ENCODE results near the gene SNX14. TPM values are rescaled to one million over a fixed set of nuclear protein-coding genes. Genes with fewer than 3 reads are reported as not detected.
A peak's percentile ranks its signal among the peaks of the same experiment; 100 is the strongest.

SNX14 gene
- total and polyA plus RNA-seq, 10 donors: 63.8 to 170 (median 88.9) TPM

- Histone ChIP-seq H3K9me3 (no peaks in the 10 kb centered on the region), H3K36me3 (peaks cover 0 to 5% (median 0%) of the 10 kb centered on the region in 6 donors), H3K27me3 (replicated peaks in 1 of 7) (no peaks in the 10 kb centered on the region), H3K27ac (peak overlapping the region in 4 of 8 donors; percentile 32 to 53 (median 40)), H3K4me1 (peaks cover 20 to 71% (median 55%) of the 10 kb centered on the region in 6 donors), H3K4me3 (no peak overlapping the region)
- TF ChIP-seq CTCF (IDR thresholded peaks at IDR 0.05 in 8 of 11, conservative IDR thresholded peaks at IDR 0.05 in 3 of 11): no peak
- peak in 1 of 3 donors; percentile 63 for TF ChIP-seq POLR2AphosphoS5 (IDR thresholded peaks at IDR 0.05)
- WGBS, 5 donors: 16 to 36% (median 27%) methylated on average over 4 of the region's 4 CpGs
- no peak for DNase-seq
- intact Hi-C loops (cut with DNase I; ENCODE audit: low total_unique reads): no loop called here
Measured at GRCh38 chr6:85464260-85464644, 129.4 kb downstream of the SNX14 start.

- intact Hi-C loops (cut with DNase I; ENCODE audit: low total_unique reads): no loop called here
- Histone ChIP-seq H3K4me1 (peaks cover 20 to 77% (median 59%) of the 10 kb centered on the region in 6 donors), H3K4me3 (no peak overlapping the region), H3K27me3 (replicated peaks in 1 of 7) (no peaks in the 10 kb centered on the region), H3K27ac (peak overlapping the region in 2 of 8 donors; percentile 32 to 53), H3K36me3 (peaks cover 0 to 5% (median 0%) of the 10 kb centered on the region in 6 donors), H3K9me3 (no peaks in the 10 kb centered on the region)
- TF ChIP-seq POLR2A (IDR thresholded peaks at IDR 0.05) (no peak), CTCF (IDR thresholded peaks at IDR 0.05 in 8 of 11, conservative IDR thresholded peaks at IDR 0.05 in 3 of 11) (no peak), POLR2AphosphoS5 (IDR thresholded peaks at IDR 0.05) (no peak)
- WGBS, 5 donors: 73 to 85% (median 77%) methylated on average over 4 of the region's 4 CpGs
- no peak for DNase-seq
Measured at GRCh38 chr6:85463621-85464259, 129.9 kb downstream of the SNX14 start.

- intact Hi-C loops (cut with DNase I; ENCODE audit: low total_unique reads): no loop called here
- WGBS, 5 donors: 57 to 93% (median 89%) methylated on average over 2 of the region's 2 CpGs
- Histone ChIP-seq H3K4me1 (peaks cover 25 to 87% (median 68%) of the 10 kb centered on the region in 6 donors), H3K9me3 (no peaks in the 10 kb centered on the region), H3K27me3 (replicated peaks in 1 of 7) (no peaks in the 10 kb centered on the region), H3K27ac (peak overlapping the region in 3 of 8 donors; percentile 81 to 85 (median 82)), H3K36me3 (peaks cover 0 to 5% (median 0%) of the 10 kb centered on the region in 6 donors), H3K4me3 (no peak overlapping the region)
- DNase-seq: no peak
- no peak for TF ChIP-seq POLR2AphosphoS5 (IDR thresholded peaks at IDR 0.05)
- no peak for TF ChIP-seq POLR2A (IDR thresholded peaks at IDR 0.05)
- no peak for TF ChIP-seq CTCF (IDR thresholded peaks at IDR 0.05 in 8 of 11, conservative IDR thresholded peaks at IDR 0.05 in 3 of 11)
Measured at GRCh38 chr6:85462673-85463072, 131.0 kb downstream of the SNX14 start.

GRCh38 chr6:85461798-85462170 is 131.9 kb downstream of the SNX14 start:
- Histone ChIP-seq H3K27me3 (replicated peaks in 1 of 7) (no peaks in the 10 kb centered on the region), H3K4me1 (peaks cover 25 to 96% (median 68%) of the 10 kb centered on the region in 6 donors), H3K9me3 (no peaks in the 10 kb centered on the region), H3K4me3 (no peak overlapping the region), H3K36me3 (no peaks in the 10 kb centered on the region), H3K27ac (peak overlapping the region; percentile 55 to 85 (median 78))
- no peak for TF ChIP-seq POLR2AphosphoS5 (IDR thresholded peaks at IDR 0.05)
- no peak for TF ChIP-seq CTCF (IDR thresholded peaks at IDR 0.05 in 8 of 11, conservative IDR thresholded peaks at IDR 0.05 in 3 of 11)
- TF ChIP-seq POLR2A (IDR thresholded peaks at IDR 0.05): no peak
- no peak for DNase-seq
- 28 to 52% (median 32%) methylated on average over 4 of the region's 4 CpGs for WGBS, 5 donors
- intact Hi-C loops (cut with DNase I; ENCODE audit: low total_unique reads): no loop called here
